ENCODE results near the gene RNF144B.

DNA sequence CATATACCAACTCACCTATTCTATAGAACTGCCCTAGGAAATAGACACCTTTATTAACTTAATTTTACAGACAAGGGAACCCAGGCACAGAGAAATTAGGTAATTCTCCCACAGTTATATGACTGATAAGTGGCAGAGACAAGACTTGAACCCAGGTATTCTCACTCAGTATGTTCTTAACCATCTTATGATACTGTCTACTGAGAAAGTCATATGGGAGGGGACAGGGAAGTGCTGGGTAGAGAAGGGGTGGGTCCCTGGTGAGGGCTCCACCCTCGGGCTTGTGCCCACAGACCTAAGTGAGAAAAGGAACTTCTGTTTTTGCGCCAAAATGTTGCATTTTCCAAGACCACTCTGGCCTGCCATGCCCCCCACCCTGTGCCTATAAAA, 123.5 kb downstream of the RNF144B start:
- TF ChIP-seq, protein P1, sequence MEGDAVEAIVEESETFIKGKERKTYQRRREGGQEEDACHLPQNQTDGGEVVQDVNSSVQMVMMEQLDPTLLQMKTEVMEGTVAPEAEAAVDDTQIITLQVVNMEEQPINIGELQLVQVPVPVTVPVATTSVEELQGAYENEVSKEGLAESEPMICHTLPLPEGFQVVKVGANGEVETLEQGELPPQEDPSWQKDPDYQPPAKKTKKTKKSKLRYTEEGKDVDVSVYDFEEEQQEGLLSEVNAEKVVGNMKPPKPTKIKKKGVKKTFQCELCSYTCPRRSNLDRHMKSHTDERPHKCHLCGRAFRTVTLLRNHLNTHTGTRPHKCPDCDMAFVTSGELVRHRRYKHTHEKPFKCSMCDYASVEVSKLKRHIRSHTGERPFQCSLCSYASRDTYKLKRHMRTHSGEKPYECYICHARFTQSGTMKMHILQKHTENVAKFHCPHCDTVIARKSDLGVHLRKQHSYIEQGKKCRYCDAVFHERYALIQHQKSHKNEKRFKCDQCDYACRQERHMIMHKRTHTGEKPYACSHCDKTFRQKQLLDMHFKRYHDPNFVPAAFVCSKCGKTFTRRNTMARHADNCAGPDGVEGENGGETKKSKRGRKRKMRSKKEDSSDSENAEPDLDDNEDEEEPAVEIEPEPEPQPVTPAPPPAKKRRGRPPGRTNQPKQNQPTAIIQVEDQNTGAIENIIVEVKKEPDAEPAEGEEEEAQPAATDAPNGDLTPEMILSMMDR (IDR thresholded peaks at IDR 0.05): no peak
- no peak for TF ChIP-seq POLR2A (IDR thresholded peaks at IDR 0.05)
